Suppressor macrophage treated with lipopolysaccharide for 1 hour (primary cell): ENCODE data around the gene CPED1.
A peak's percentile ranks its signal among the peaks of the same experiment; 100 is the strongest.

Experiments used
- DNase-seq, 3 donors: peaks; one replicate each; pipeline ENCODE4 v3.0.0-alpha.2; 2020 to 2022

CPED1 gene

DNA sequence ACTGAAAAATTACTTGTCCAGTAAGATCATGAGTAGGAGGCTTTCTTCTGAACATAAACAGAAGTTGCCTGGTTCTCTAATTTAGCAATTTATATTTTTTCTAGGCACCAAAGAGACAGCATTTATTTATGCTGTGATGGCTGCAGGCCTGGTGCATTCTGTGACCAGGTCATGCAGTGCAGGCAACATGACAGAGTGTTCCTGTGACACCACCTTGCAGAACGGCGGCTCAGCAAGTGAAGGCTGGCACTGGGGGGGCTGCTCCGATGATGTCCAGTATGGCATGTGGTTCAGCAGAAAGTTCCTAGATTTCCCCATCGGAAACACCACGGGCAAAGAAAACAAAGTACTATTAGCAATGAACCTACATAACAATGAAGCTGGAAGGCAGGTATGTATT, 343.1 kb downstream of the CPED1 start:
- DNase-seq = peak in 1 of 3 donors; percentile 10

DNA sequence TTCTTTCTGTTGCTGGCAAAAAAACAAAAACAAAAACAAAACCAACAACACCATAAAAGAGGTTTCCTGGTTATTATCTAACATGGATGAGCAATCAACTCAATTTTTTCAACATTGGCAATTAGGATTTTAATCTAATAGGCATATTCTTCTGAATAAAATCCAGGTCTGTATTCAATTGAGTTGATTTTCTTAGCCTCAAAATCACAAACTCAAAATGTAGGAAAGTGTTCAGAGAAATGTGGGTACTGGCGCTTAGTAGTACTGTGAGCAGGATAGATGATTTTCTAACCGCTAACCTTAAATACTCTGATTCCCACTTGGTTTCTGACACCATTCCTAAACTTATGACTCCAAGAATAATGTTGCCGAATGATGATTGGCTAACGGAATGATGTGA, 345.9 kb downstream of the CPED1 start:
- no peak for DNase-seq

DNA sequence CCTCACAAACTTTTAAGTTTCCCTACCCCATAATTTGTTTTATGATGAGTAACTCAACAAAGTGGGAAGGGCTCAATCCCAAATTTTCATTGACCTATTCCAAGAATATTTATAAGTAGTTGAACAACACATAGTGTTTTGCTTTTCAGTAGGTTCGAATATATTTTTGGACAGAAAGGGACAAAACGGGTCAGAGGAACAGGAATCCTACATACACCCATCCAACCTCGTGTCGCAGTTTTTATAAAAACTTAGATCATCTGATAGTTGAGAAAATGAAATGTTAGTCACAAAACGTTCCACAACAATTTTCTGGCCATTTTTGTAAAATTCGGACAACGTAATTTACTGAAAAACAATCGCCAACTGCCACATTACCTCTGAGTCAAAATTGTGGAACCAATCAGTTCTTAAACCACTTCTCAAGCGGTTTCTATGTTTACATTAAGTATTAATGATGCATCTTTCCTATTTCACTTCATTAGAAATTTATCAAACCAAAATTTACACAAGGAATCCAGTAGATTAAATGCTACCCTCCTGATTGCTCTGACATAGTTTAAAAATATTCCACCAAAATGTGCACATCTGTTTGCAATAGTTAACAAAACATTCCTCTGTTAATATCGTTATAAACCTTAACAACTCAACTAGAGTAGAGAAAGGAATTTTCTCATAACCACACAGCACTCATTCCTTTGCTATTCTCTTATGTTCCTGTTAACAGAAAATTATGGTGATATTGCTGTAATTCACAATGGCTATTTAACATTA, 346.6 kb downstream of the CPED1 start:
- peak in 1 of 3 donors; percentile 12 for DNase-seq

DNA sequence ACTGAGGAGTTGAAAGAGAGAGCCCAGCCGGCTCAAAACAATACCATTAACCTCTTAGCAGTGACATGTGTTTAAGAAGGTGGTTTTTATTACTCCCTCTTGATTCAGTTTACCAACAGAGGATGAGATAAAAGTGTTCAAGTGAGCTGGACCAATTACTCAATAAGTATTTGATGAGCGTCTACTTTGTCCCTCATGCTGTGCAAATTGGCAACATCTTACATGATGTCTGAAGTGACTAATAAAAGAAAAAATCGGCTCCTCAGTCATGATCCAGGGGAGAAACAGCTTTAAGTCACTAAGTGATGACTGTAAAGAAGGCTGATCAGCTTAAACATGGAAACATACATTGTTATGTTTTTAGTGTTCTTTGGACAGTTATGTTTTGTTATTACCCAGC, 348.1 kb downstream of the CPED1 start:
- peak in 1 of 3 donors; percentile 13 for DNase-seq

DNA sequence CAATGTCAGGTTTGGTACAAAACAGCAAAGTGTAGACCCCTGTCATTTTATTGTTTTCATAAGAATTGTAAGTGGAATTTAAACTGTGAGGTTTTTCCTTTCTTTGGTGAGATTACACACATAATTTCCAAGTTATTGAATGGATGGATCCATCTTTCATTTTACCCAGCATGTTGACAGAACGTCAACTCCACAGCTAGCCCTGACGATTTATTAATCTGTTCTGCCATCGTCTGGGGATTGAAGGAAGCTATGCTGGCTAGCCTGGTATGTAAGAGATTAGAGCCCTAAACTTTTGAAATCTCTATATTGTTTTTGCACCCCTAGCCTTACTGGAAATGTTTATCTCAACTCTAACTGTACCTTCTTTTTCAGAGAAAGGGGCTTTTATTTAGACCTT, 348.9 kb downstream of the CPED1 start:
- DNase-seq = peak in 1 of 3 donors; percentile 11

DNA sequence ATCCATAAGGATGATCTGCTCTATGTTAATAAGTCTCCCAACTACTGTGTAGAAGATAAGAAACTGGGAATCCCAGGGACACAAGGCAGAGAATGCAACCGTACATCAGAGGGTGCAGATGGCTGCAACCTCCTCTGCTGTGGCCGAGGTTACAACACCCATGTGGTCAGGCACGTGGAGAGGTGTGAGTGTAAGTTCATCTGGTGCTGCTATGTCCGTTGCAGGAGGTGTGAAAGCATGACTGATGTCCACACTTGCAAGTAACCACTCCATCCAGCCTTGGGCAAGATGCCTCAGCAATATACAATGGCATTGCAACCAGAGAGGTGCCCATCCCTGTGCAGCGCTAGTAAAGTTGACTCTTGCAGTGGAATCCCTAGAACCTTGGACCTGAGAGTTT, 350.6 kb downstream of the CPED1 start:
- DNase-seq = no peak

DNA sequence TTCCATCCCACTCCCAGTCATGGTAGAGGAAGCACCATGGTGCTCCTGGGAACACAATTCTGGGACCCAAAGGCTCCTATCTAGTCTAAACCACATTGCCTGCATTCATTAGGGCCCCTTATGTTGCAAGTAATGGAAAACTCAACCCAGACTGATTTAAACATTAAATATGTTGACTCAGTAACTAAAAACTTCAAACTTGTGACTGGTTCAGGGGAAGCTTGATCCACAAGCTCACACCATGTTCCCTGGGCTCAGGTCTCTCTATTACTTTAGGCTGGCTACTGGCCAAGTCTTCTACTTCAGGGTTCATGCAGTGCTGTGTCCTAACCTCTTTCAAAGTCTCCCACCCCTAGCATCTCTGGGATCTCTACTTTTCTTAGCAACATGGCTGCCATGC, 353.4 kb downstream of the CPED1 start:
- DNase-seq = no peak

DNA sequence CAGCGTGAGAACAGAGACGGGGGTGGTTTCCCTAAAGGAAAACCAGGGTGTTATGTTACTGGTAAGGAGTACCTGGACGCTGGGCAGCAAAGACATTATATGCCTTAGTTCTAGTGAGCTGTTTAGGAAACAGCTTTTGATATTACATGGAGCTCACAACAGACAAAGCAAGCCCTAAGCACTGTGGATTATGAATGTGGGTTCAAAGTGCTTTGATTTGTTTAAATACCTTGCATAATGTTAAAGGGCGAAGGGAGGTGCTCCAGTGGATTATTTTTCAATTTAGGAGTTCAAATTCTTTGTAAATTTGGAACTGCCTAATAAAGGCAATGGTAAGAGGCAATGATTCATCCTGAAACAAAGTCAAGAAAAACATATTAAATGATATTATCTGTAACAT, 354.1 kb downstream of the CPED1 start:
- no peak for DNase-seq

DNA sequence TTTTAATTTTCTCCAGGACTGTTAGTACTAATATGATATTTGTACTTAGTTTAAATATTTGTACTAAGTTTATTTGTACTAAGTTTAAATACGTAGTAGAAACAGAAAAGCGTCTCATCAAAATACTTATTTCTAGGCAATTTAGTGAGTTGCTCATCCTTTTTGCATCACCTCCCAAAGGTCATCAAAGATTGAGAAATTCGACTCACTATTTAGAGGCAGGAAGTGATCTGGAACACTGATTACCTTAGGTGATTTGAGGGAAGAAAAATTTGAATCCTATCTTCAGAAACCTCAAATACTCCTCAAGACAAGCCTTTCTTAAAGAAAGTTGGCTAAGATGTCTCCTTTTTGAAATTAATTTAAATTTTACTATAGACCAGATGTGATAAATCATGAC, 354.8 kb downstream of the CPED1 start:
- no peak for DNase-seq

DNA sequence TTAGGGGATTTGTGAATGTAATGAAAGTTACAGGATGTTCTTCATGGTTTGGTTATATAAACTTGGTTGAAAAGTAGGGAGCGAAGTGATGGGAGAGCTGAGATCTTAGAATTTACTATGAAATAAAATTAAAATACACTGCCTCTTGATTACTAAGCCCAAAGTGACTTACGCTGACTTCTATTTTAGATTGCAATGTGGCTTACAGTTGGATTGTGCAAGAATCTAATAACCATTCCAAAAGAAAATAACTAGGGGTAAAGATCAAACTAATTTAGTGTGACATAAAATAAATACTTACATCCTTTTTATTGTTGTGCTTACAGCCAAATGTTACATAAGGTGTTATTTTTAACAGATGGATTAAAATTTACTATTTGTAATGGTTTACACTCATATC, 355.6 kb downstream of the CPED1 start:
- no peak for DNase-seq

DNA sequence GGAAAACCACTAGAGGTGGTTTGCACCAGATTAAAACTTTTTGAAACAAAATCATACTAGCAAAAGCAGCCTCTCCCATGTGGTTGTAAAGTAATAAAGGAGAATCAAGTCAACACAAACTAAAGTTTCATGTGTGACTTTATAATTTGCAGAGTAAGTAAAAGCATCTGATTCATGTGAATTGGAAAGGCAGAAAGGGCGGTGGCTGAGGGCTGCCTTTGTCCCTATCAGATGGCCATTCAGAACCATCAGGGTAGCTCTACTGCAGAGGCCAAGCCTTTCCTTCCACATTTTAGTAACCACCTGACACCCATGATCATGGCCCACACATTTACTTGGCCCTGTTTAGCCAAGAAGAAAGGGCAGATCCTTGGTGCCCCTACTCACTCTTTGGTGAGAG, 356.0 kb downstream of the CPED1 start:
- no peak for DNase-seq
